Activated CD4-positive, alpha-beta T cell treated with anti-CD3 and anti-CD28 coated beads, Interleukin-2, amount 50 U/mL, for 16 hours (primary cell): ENCODE data around the gene SERAC1.

ENCODE experiments used
- DNase-seq: peaks from one replicate; pipeline ENCODE4 v3.0.0-alpha.2; 2020

The SERAC1 gene

GRCh38 chr6:158118886-158119285, 49.2 kb downstream of the SERAC1 start:
- no peak for DNase-seq

- no peak for DNase-seq
These were observed 52.6 kb downstream of the SERAC1 start for GRCh38 chr6:158115508-158115907.

GRCh38 chr6:158115102-158115501, 53.0 kb downstream of the SERAC1 start:
- DNase-seq, result no peak

- DNase-seq, result no peak
These were observed 54.3 kb downstream of the SERAC1 start for GRCh38 chr6:158113802-158114201.

GRCh38 chr6:158111987-158112386, 56.1 kb downstream of the SERAC1 start:
- no peak for DNase-seq

- no peak for DNase-seq
These were observed 57.1 kb downstream of the SERAC1 start for GRCh38 chr6:158110986-158111385.

GRCh38 chr6:158109748-158110147, 58.3 kb downstream of the SERAC1 start:
- no peak for DNase-seq

GRCh38 chr6:158104696-158105095, 63.4 kb downstream of the SERAC1 start:
- no peak for DNase-seq

GRCh38 chr6:158103228-158103627, 64.8 kb downstream of the SERAC1 start:
- no peak for DNase-seq

GRCh38 chr6:158095671-158096070, 72.4 kb downstream of the SERAC1 start:
- DNase-seq, result no peak

- no peak for DNase-seq
These were observed 73.0 kb downstream of the SERAC1 start for GRCh38 chr6:158095031-158095430.

- DNase-seq, result no peak
These were observed 75.3 kb downstream of the SERAC1 start for GRCh38 chr6:158092806-158093205.

- DNase-seq, result no peak
These were observed 80.7 kb downstream of the SERAC1 start for GRCh38 chr6:158087224-158087867.

- no peak for DNase-seq
These were observed 81.4 kb downstream of the SERAC1 start for GRCh38 chr6:158086504-158087223.

GRCh38 chr6:158086054-158086503, 82.0 kb downstream of the SERAC1 start:
- no peak for DNase-seq

- no peak for DNase-seq
These were observed 82.6 kb downstream of the SERAC1 start for GRCh38 chr6:158085261-158086053.

GRCh38 chr6:158083455-158084325, 84.4 kb downstream of the SERAC1 start:
- DNase-seq, result no peak

- no peak for DNase-seq
These were observed 86.5 kb downstream of the SERAC1 start for GRCh38 chr6:158081657-158081935.

- DNase-seq, result no peak
These were observed 87.0 kb downstream of the SERAC1 start for GRCh38 chr6:158080849-158081656.

GRCh38 chr6:158078320-158078719, 89.7 kb downstream of the SERAC1 start:
- no peak for DNase-seq

GRCh38 chr6:158077676-158078075, 90.4 kb downstream of the SERAC1 start:
- DNase-seq, result no peak

- DNase-seq, result no peak
These were observed 91.5 kb downstream of the SERAC1 start for GRCh38 chr6:158076548-158076947.
